ENCODE measurements around the gene CREB3L2. TPM values are rescaled to one million over a fixed set of nuclear protein-coding genes. Genes with fewer than 3 reads are reported as not detected.

Gene CREB3L2
- total RNA-seq, 1 experiment from 2014 or later: 39.9 TPM

DNA sequence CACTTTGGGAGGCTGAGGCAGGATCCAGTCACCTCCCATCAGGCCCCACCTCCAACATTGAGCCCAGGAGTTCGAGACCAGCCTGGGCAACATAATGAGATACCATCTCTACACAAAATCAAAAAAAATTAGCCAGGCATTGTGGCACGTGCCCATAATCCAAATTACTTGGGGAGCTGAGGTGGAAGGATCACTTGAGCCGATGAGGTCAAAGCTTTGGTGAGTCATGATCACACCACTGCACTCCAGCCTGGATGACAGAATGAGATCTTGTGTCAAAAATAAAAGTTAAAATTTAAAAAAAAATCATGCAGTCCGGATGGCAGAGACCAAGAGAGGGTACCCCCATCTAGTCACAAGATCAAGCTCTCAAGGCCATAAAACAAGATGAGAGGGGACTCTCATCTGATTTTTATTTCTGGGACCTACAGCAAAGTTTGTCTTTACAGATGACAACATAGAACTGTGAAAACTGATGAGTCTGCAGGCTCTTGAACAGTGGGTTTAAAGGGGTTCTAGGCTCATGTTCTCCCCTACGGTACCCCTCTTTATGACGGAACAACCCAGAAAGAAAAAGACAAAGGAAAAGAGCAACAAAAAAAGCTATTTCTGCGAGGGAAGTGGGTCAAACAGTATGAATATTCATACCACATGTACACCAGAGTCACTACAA, 28.9 kb upstream of the CREB3L2 start:
- no peak for DNase-seq
- Mint-ChIP-seq H3K4me1 (ENCODE audit: low read depth, unreplicated experiment) (peaks cover 18% of the 10 kb centered on the region), H3K36me3 (ENCODE audit: insufficient read depth, unreplicated experiment) (no peaks in the 10 kb centered on the region), H3K27me3 (ENCODE audit: unreplicated experiment) (no peaks in the 10 kb centered on the region), H3K9me3 (ENCODE audit: low read depth, unreplicated experiment) (peaks cover 2% of the 10 kb centered on the region), H3K4me3 (ENCODE audit: low read depth, unreplicated experiment) (no peak overlapping the region), H3K27ac (ENCODE audit: unreplicated experiment) (no peak overlapping the region)
- CTCF ChIA-PET: no interaction called here
- intact Hi-C loops (cut with micrococcal nuclease; ENCODE audit: unreplicated experiment): no loop called here
- no peak for TF ChIP-seq CTCF (IDR thresholded peaks at IDR 0.05; ENCODE audit: unreplicated experiment)
- no TSS peak for BruUV-seq (replicated peaks)

DNA sequence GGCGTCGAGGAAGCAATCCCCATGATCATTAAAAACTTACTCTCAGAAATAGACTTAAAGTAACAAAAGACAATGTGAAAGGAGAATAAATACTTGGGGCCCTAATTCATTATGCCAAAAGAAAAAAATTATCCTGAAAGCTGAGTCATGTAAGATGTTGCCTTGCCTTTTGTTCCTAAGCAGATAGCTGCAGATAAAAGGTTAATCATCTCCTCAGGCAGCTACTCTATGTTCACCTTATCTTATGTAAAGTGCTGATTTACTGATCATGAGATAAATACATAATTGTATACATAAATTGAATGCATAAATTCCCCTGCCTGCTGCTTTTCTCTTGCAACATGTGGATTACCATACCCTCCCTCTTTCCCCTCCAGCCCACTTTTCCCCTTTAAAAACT, 28.1 kb upstream of the CREB3L2 start:
- no peak overlapping the region for H3K4me3 Mint-ChIP-seq (ENCODE audit: low read depth, unreplicated experiment)
- intact Hi-C loops (cut with micrococcal nuclease; ENCODE audit: unreplicated experiment): no loop called here
- peaks cover 18% of the 10 kb centered on the region for H3K4me1 Mint-ChIP-seq (ENCODE audit: low read depth, unreplicated experiment)
- no peaks in the 10 kb centered on the region for H3K36me3 Mint-ChIP-seq (ENCODE audit: insufficient read depth, unreplicated experiment)
- no peak overlapping the region for H3K27ac Mint-ChIP-seq (ENCODE audit: unreplicated experiment)
- TF ChIP-seq CTCF (IDR thresholded peaks at IDR 0.05; ENCODE audit: unreplicated experiment): no peak
- peaks cover 2% of the 10 kb centered on the region for H3K9me3 Mint-ChIP-seq (ENCODE audit: low read depth, unreplicated experiment)
- no peaks in the 10 kb centered on the region for H3K27me3 Mint-ChIP-seq (ENCODE audit: unreplicated experiment)
- CTCF ChIA-PET: no interaction called here
- DNase-seq: no peak
- BruUV-seq (replicated peaks): no TSS peak

DNA sequence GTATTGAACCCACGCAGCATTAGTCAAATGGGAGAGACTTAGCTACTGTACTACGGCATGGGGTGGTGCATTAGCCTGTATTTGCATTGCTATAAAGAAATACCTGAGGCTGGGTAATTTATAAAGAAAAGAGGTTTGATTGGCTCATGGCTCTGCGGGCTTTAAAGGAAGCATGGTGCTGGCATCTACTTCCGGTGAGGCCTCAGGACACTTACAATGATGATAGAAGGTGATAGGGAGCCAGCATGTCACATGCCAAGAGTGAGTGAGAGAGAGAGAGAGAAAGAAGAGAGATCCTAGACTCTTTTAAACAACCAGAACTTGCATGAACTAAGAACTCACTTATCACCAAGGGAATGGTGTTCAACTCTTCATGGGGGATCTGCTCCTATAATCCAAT, 27.2 kb upstream of the CREB3L2 start:
- no peak for TF ChIP-seq CTCF (IDR thresholded peaks at IDR 0.05; ENCODE audit: unreplicated experiment)
- no peaks in the 10 kb centered on the region for H3K36me3 Mint-ChIP-seq (ENCODE audit: insufficient read depth, unreplicated experiment)
- intact Hi-C loops (cut with micrococcal nuclease; ENCODE audit: unreplicated experiment): no loop called here
- H3K4me3 Mint-ChIP-seq (ENCODE audit: low read depth, unreplicated experiment): no peak overlapping the region
- H3K27me3 Mint-ChIP-seq (ENCODE audit: unreplicated experiment): no peaks in the 10 kb centered on the region
- BruUV-seq (replicated peaks): no TSS peak
- H3K27ac Mint-ChIP-seq (ENCODE audit: unreplicated experiment): no peak overlapping the region
- CTCF ChIA-PET: interaction anchor here (0.5 kb wide), 1 partner anchor 1071 kb away, joined by 4 read pairs; no protein-coding TSS in a partner anchor
- no peak for DNase-seq
- peaks cover 18% of the 10 kb centered on the region for H3K4me1 Mint-ChIP-seq (ENCODE audit: low read depth, unreplicated experiment)
- peaks cover 2% of the 10 kb centered on the region for H3K9me3 Mint-ChIP-seq (ENCODE audit: low read depth, unreplicated experiment)

DNA sequence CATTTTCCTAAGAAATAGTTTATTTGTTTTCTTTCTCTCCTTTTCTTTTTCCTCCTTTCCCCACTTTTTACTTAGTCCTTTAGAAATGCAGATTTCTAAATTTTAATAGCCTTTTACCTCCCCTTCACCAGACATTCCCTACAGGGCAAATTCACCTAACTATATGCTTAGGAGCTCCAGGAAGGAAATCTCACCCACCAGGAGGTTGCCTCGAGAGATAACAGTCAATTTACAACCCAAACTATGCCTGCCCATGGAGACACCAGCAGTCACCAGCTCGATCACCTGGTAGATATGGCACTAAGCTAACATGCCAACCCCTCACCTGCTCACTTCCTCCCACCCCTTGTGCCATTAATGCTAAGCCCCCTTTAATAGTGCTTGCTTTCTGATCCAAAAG, 25.2 kb upstream of the CREB3L2 start:
- Mint-ChIP-seq H3K4me3 (ENCODE audit: low read depth, unreplicated experiment) (no peak overlapping the region), H3K9me3 (ENCODE audit: low read depth, unreplicated experiment) (peaks cover 2% of the 10 kb centered on the region), H3K4me1 (ENCODE audit: low read depth, unreplicated experiment) (peaks cover 18% of the 10 kb centered on the region), H3K27me3 (ENCODE audit: unreplicated experiment) (no peaks in the 10 kb centered on the region), H3K27ac (ENCODE audit: unreplicated experiment) (no peak overlapping the region), H3K36me3 (ENCODE audit: insufficient read depth, unreplicated experiment) (no peaks in the 10 kb centered on the region)
- intact Hi-C loops (cut with micrococcal nuclease; ENCODE audit: unreplicated experiment): no loop called here
- TF ChIP-seq CTCF (IDR thresholded peaks at IDR 0.05; ENCODE audit: unreplicated experiment): no peak
- no peak for DNase-seq
- BruUV-seq (replicated peaks): no TSS peak
- CTCF ChIA-PET: no interaction called here
